SU-DHL-6 (cell line): Measurements from ENCODE around the gene SPOCK1.

Experiments used
- H2AFZ ChIP-seq: fragments of 200-600 bp; sonication (generic); 2 replicates; pipeline ENCODE4 v1.6.1; 2014; ENCODE audit warnings: low read depth, mild to moderate bottlenecking, moderate library complexity, mixed read lengths, antibody characterized with exemption, low read length; ENCODE audit not compliant: severe bottlenecking
- H3F3A ChIP-seq: fragments of 200-600 bp; shearing (Covaris generic); 2 replicates; pipeline ENCODE4 v1.6.0; 2016; ENCODE audit warnings: antibody characterized with exemption, mild to moderate bottlenecking; ENCODE audit not compliant: insufficient read depth
- H3K27ac ChIP-seq: fragments of 200-600 bp; sonication (generic); 2 replicates; pipeline ENCODE4 v1.5.1; 2016; ENCODE audit warnings: low read depth, mild to moderate bottlenecking, low read length, moderate library complexity, mixed read lengths
- H3K27me3 ChIP-seq: fragments of 200-600 bp; sonication (generic), shearing (Covaris generic); 2 replicates; pipeline ENCODE4 v1.6.0; 2014; ENCODE audit warnings: mild to moderate bottlenecking, low read length
- H3K36me3 ChIP-seq: fragments of 200-600 bp; sonication (generic); 2 replicates; pipeline ENCODE4 v1.6.1; 2014; ENCODE audit warnings: mild to moderate bottlenecking, low read length, mixed read lengths
- H3K4me2 ChIP-seq: fragments of 300-600, 200-600 bp; shearing (Covaris generic), sonication (generic); 2 replicates; pipeline ENCODE4 v1.6.0; 2014; ENCODE audit warnings: low read length, low read depth, mild to moderate bottlenecking; ENCODE audit not compliant: poor library complexity, severe bottlenecking
- H3K4me3 ChIP-seq: fragments of 200-600 bp; sonication (generic); 2 replicates; pipeline ENCODE4 v1.5.1; 2014; ENCODE audit warnings: antibody characterized with exemption, low read length, mild to moderate bottlenecking, mixed read lengths; ENCODE audit not compliant: insufficient read depth, poor library complexity, severe bottlenecking
- H3K79me2 ChIP-seq: fragments of 200-600 bp; sonication (generic); 2 replicates; pipeline ENCODE4 v1.6.1; 2014; ENCODE audit warnings: mild to moderate bottlenecking, low read length, moderate library complexity; ENCODE audit not compliant: insufficient read depth
- H3K9ac ChIP-seq: fragments of 200-600 bp; sonication (generic); 2 replicates; pipeline ENCODE4 v1.7.0; 2014; ENCODE audit warnings: mild to moderate bottlenecking, low read length
- H3K9me2 ChIP-seq: fragments of 200-600 bp; sonication (generic); replicated peaks from 2 replicates; pipeline ENCODE4 v1.6.1; 2014; ENCODE audit warnings: low read length; ENCODE audit not compliant: insufficient read depth
- H3K9me3 ChIP-seq: fragments of 200-600 bp; sonication (generic); 2 replicates; pipeline ENCODE4 v1.6.1; 2014; ENCODE audit warnings: low read length, mixed read lengths; ENCODE audit not compliant: insufficient read depth
- H4K20me1 ChIP-seq: fragments of 200-600 bp; sonication (generic); 2 replicates; pipeline ENCODE4 v1.6.1; 2014; ENCODE audit warnings: low read depth, mild to moderate bottlenecking, antibody characterized with exemption, low read length, moderate library complexity, mixed read lengths
- CTCF ChIP-seq: fragments of 200-600 bp; sonication (generic); IDR thresholded peaks from one replicate; pipeline ENCODE4 v1.5.1; 2017; ENCODE audit warnings: antibody characterized with exemption, mild to moderate bottlenecking, low read length, moderate library complexity; ENCODE audit not compliant: insufficient read depth, poor library complexity, severe bottlenecking
- EZH2phosphoT487 ChIP-seq: fragments of 200-600 bp; sonication (generic), shearing (Covaris generic); conservative IDR thresholded peaks from 2 replicates; pipeline ENCODE4 v1.6.1; 2018; ENCODE audit warnings: mild to moderate bottlenecking, antibody characterized with exemption, low read length, moderate library complexity, mixed read lengths

The SPOCK1 gene

GRCh38 chr5:137409736-137410135 lies 89.4 kb downstream of the SPOCK1 start:
- Histone ChIP-seq H3K4me3 (no peak overlapping the region), H3K9me3 (no peaks in the 10 kb centered on the region), H3K27me3 (no peaks in the 10 kb centered on the region), H3K9ac (no peak overlapping the region), H2AFZ (no peak overlapping the region), H3F3A (no peaks in the 10 kb centered on the region), H3K9me2 (no peaks in the 10 kb centered on the region), H4K20me1 (no peaks in the 10 kb centered on the region), H3K79me2 (no peaks in the 10 kb centered on the region), H3K27ac (no peak overlapping the region), H3K4me2 (no peak overlapping the region), H3K36me3 (no peaks in the 10 kb centered on the region)
- TF ChIP-seq EZH2phosphoT487 (no peak), CTCF (no peak)

- H3K4me3 ChIP-seq: no peak overlapping the region
- H3K4me2 ChIP-seq: no peak overlapping the region
- no peak overlapping the region for H2AFZ ChIP-seq
- H3K27me3 ChIP-seq: no peaks in the 10 kb centered on the region
- no peaks in the 10 kb centered on the region for H3K9me3 ChIP-seq
- no peaks in the 10 kb centered on the region for H3K79me2 ChIP-seq
- no peaks in the 10 kb centered on the region for H3K36me3 ChIP-seq
- TF ChIP-seq EZH2phosphoT487 (no peak), CTCF (no peak)
- H3K27ac ChIP-seq: no peak overlapping the region
- H4K20me1 ChIP-seq: no peaks in the 10 kb centered on the region
- no peaks in the 10 kb centered on the region for H3F3A ChIP-seq
- H3K9me2 ChIP-seq: no peaks in the 10 kb centered on the region
- no peak overlapping the region for H3K9ac ChIP-seq
These were observed 92.0 kb downstream of the SPOCK1 start for GRCh38 chr5:137407090-137407489.

- Histone ChIP-seq H3K4me3 (no peak overlapping the region), H3K36me3 (no peaks in the 10 kb centered on the region), H3F3A (no peaks in the 10 kb centered on the region), H3K9me2 (no peaks in the 10 kb centered on the region), H3K27ac (no peak overlapping the region), H3K79me2 (no peaks in the 10 kb centered on the region), H2AFZ (no peak overlapping the region), H3K4me2 (no peak overlapping the region), H3K9me3 (no peaks in the 10 kb centered on the region), H3K9ac (no peak overlapping the region), H3K27me3 (no peaks in the 10 kb centered on the region), H4K20me1 (no peaks in the 10 kb centered on the region)
- TF ChIP-seq EZH2phosphoT487 (no peak), CTCF (no peak)
These were observed 93.7 kb downstream of the SPOCK1 start for GRCh38 chr5:137405393-137405792.

- no peak overlapping the region for H3K27ac ChIP-seq
- H2AFZ ChIP-seq: no peak overlapping the region
These were observed 95.3 kb downstream of the SPOCK1 start for GRCh38 chr5:137403869-137404268.

More at GRCh38 chr5:137403869-137404268, 95.3 kb downstream of the SPOCK1 start:
- no peaks in the 10 kb centered on the region for H3K9me2 ChIP-seq
- H3K4me3 ChIP-seq: no peak overlapping the region
- no peak for TF ChIP-seq EZH2phosphoT487
- no peak for TF ChIP-seq CTCF
- H3K4me2 ChIP-seq: no peak overlapping the region
- H3F3A ChIP-seq: no peaks in the 10 kb centered on the region
- H3K9me3 ChIP-seq: no peaks in the 10 kb centered on the region
- H3K36me3 ChIP-seq: no peaks in the 10 kb centered on the region
- H4K20me1 ChIP-seq: no peaks in the 10 kb centered on the region
- H3K9ac ChIP-seq: no peak overlapping the region
- no peaks in the 10 kb centered on the region for H3K27me3 ChIP-seq
- no peaks in the 10 kb centered on the region for H3K79me2 ChIP-seq
